Fibroblast of mammary gland (primary cell): ENCODE data around the gene SLC24A3.

Experiments
- DNase-seq: peaks from one replicate; pipeline ENCODE4 v3.0.0-alpha.2; 2010; ENCODE audit warnings: low read depth
- H3K4me3 ChIP-seq: 2 replicates; pipeline ENCODE4 v1.5.1; 2011; ENCODE audit warnings: low read depth, mild to moderate bottlenecking, low read length, moderate library complexity; ENCODE audit not compliant: control insufficient read depth
- CTCF ChIP-seq: conservative IDR thresholded peaks from 2 replicates; pipeline ENCODE4 v1.5.1; 2011; ENCODE audit warnings: low read depth, low read length, inconsistent platforms; ENCODE audit not compliant: control insufficient read depth, insufficient read depth

Gene SLC24A3

GRCh38 chr20:19320005-19320404, 107.6 kb downstream of the SLC24A3 start:
- DNase-seq, result no peak
- H3K4me3 ChIP-seq, result no peak overlapping the region
- no peak for TF ChIP-seq CTCF

GRCh38 chr20:19321176-19321575, 108.7 kb downstream of the SLC24A3 start:
- no peak for DNase-seq
- no peak overlapping the region for H3K4me3 ChIP-seq
- TF ChIP-seq CTCF, result no peak

- H3K4me3 ChIP-seq, result no peak overlapping the region
- TF ChIP-seq CTCF, result no peak
- DNase-seq, result no peak
These were observed 109.9 kb downstream of the SLC24A3 start for GRCh38 chr20:19322061-19322985.

GRCh38 chr20:19327401-19327800, 115.0 kb downstream of the SLC24A3 start:
- H3K4me3 ChIP-seq, result no peak overlapping the region
- no peak for DNase-seq
- TF ChIP-seq CTCF, result no peak

GRCh38 chr20:19328676-19329075, 116.2 kb downstream of the SLC24A3 start:
- TF ChIP-seq CTCF, result no peak
- H3K4me3 ChIP-seq, result no peak overlapping the region
- DNase-seq, result no peak

- H3K4me3 ChIP-seq, result no peak overlapping the region
- TF ChIP-seq CTCF, result no peak
- DNase-seq, result no peak
These were observed 117.6 kb downstream of the SLC24A3 start for GRCh38 chr20:19330038-19330437.
